Gastrocnemius medialis (tissue), 4 donors: Measurements from ENCODE around the gene LRG1.
"Not testable (repeated sequence)": the region's sequence is repeated elsewhere in the genome, so short reads cannot be mapped to it uniquely, and the experiment has no call there.

Experiments used
- CTCF ChIP-seq, 5 experiments: fragments of 450-650 bp in 3 of 5; fragments of 200-600 bp in 2 of 5; sonication (generic) in 2 of 5; IDR thresholded peaks in 4 of 5; conservative IDR thresholded peaks in 1 of 5; 1 replicate in 4 of 5; 2 replicates in 1 of 5; pipeline ENCODE4 v1.5.1; 2016 to 2019; ENCODE audit warnings: antibody characterized with exemption in 5 of 5, mild to moderate bottlenecking in 3 of 5, moderate library complexity in 3 of 5
- POLR2A ChIP-seq, 2 donors: fragments of 450-650 bp; IDR thresholded peaks; one replicate each; pipeline ENCODE4 v1.6.1; 2017; ENCODE audit warnings: antibody characterized with exemption in 2 of 2, mild to moderate bottlenecking in 2 of 2, moderate library complexity in 2 of 2

GRCh38 chr19:4527377-4527776, 12.5 kb downstream of the LRG1 start:
- not testable (repeated sequence) for TF ChIP-seq CTCF (IDR thresholded peaks at IDR 0.05 in 4 of 5, conservative IDR thresholded peaks at IDR 0.05 in 1 of 5); POLR2A (IDR thresholded peaks at IDR 0.05)
